ENCODE measurements around the gene RINL.

RINL gene

DNA sequence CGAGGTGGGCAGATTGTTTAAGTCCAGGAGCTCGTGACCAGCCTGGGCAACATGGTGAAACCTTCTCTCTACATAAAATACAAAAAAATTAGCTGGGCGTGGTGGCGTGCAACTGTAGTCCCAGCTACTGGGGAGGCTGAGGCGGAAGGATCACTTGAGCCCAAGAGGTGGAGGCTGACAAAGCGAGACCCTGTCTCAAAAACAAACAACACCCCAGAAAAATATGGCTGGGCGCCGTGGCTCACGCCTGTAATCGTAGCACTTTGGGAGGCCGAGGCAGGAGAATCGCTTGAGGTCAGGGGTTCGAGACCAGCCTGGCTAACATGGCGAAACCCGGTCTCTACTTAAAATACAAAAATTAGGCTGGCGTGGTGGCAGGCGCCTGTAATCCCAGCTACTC, 24.9 kb downstream of the RINL start:
- TF ChIP-seq, protein P1, sequence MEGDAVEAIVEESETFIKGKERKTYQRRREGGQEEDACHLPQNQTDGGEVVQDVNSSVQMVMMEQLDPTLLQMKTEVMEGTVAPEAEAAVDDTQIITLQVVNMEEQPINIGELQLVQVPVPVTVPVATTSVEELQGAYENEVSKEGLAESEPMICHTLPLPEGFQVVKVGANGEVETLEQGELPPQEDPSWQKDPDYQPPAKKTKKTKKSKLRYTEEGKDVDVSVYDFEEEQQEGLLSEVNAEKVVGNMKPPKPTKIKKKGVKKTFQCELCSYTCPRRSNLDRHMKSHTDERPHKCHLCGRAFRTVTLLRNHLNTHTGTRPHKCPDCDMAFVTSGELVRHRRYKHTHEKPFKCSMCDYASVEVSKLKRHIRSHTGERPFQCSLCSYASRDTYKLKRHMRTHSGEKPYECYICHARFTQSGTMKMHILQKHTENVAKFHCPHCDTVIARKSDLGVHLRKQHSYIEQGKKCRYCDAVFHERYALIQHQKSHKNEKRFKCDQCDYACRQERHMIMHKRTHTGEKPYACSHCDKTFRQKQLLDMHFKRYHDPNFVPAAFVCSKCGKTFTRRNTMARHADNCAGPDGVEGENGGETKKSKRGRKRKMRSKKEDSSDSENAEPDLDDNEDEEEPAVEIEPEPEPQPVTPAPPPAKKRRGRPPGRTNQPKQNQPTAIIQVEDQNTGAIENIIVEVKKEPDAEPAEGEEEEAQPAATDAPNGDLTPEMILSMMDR (IDR thresholded peaks at IDR 0.05; ENCODE audit: borderline replicate concordance, extremely low read depth, low read length, poor library complexity, severe bottlenecking): no peak
- no peak for TF ChIP-seq EZH2 (IDR thresholded peaks at IDR 0.05; ENCODE audit: borderline replicate concordance, low read depth, low read length, severe bottlenecking)
- Histone ChIP-seq H3K4me3 (ENCODE audit: low read depth in 1 of 2, low read length in 2 of 2) (peak overlapping the region in 1 of 2 experiments; percentile 78; a peak in 1 of 4 replicates), H3K9me3 (ENCODE audit: insufficient read depth, low read length, severe bottlenecking) (no peaks in the 10 kb centered on the region), H3K27me3 (ENCODE audit: insufficient read depth, low read length, poor library complexity) (no peaks in the 10 kb centered on the region), H3K4me1 (ENCODE audit: insufficient read depth, low read length) (peaks cover 28% of the 10 kb centered on the region), H3K79me2 (ENCODE audit: insufficient read depth, low read length) (peaks cover 20% of the 10 kb centered on the region), H3K36me3 (ENCODE audit: insufficient read depth, low read length) (peaks cover 9% of the 10 kb centered on the region), H2AFZ (ENCODE audit: low read depth, low read length) (peak overlapping the region; percentile 80), H3K27ac (ENCODE audit: low read length) (no peak overlapping the region), H3K9ac (ENCODE audit: low read depth, low read length) (peak overlapping the region; percentile 82), H3K4me2 (ENCODE audit: insufficient read depth, low read length) (peak overlapping the region; percentile 92; the same call in 1 of the 2 replicates), H4K20me1 (ENCODE audit: insufficient read depth, low read length) (peaks cover 9% of the 10 kb centered on the region)
- no peak for ATAC-seq (ENCODE audit: insufficient read depth, low read depth)
- DNase-seq: no peak

DNA sequence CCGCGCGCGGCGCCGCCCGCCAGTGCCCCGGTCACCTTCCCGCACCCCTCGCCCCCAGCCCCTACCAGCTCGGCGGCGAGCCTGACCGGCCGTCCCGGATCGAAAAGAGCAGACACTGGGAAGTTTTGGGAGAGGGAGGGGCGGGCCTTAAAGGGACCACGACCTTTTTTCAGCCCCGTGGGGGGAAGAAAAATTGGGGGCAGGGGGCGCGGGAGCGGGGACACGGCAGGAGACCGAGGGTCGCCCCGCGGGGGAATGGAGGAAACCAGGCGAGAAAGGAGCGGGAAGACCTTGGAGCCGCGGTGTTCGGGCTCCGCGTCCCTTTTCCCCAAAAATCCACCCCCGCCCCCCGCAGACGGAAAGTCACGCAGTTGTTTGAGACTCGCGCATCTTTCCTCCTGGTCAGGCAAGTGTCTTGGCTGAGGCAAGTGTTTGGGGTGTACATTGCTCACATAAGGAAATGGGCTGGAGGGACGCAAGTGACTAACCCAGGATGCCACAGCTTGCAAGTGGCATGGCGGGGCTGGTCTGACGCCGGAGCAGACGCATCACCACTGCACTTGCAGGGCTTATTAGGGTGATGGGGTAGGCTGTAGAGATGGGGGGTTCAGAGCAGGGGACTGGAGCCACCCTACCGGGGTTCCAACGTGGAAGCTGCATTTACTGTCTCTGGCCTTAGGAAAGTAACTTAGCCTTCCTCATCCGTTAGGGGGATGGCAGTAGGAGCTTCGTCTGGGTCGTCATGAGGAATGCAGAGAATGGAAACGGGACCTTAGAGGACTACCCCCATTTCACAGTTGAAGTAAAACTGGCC, 25.6 kb downstream of the RINL start:
- Histone ChIP-seq H3K9ac (ENCODE audit: low read depth, low read length) (peak overlapping the region; percentile 82), H2AFZ (ENCODE audit: low read depth, low read length) (peak overlapping the region; percentile 80), H3K9me3 (ENCODE audit: insufficient read depth, low read length, severe bottlenecking) (no peaks in the 10 kb centered on the region), H3K4me1 (ENCODE audit: insufficient read depth, low read length) (peaks cover 36% of the 10 kb centered on the region), H3K27me3 (ENCODE audit: insufficient read depth, low read length, poor library complexity) (no peaks in the 10 kb centered on the region), H3K27ac (ENCODE audit: low read length) (peak overlapping the region; percentile 93), H3K79me2 (ENCODE audit: insufficient read depth, low read length) (peaks cover 28% of the 10 kb centered on the region), H3K4me3 (ENCODE audit: low read depth in 1 of 2, low read length in 2 of 2) (peak overlapping the region; percentile 71 to 78), H3K36me3 (ENCODE audit: insufficient read depth, low read length) (peaks cover 17% of the 10 kb centered on the region), H3K4me2 (ENCODE audit: insufficient read depth, low read length) (peak overlapping the region; percentile 92), H4K20me1 (ENCODE audit: insufficient read depth, low read length) (peaks cover 17% of the 10 kb centered on the region)
- TF ChIP-seq EZH2 (IDR thresholded peaks at IDR 0.05; ENCODE audit: borderline replicate concordance, low read depth, low read length, severe bottlenecking): no peak
- TF ChIP-seq, protein P1 (IDR thresholded peaks at IDR 0.05; ENCODE audit: borderline replicate concordance, extremely low read depth, low read length, poor library complexity, severe bottlenecking): no peak
- ATAC-seq (ENCODE audit: insufficient read depth, low read depth) (no peak), DNase-seq (peak; percentile 51)

DNA sequence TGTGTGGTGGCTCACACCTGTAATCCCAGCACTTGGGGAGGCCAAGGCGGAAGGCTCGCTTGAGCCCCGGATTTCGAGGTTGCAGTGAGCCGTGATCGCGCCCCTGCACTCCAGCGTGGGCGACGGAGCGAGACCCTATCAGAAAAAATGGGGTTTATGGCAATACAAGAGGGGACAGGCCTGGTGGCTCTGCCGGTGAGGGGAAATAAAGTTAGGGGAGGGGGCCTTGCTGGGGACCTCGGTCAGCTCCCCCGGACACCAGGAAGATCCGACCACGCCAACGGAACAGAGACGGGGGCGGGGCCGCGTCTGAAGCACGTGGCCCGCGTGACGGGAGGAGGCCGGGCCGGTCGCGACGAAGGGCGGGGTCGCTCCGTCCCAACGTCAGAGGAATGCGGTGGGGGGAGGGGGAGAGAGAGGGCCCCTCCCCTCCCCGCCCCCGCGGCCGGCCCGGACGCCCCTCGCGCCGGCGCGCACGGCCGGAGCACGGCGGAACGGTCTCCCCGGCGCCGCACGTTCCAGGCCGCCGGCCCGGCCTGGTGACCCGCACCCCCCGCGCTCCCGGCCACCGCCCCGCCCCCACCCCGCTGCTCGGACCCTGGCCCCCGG, 26.3 kb downstream of the RINL start:
- Histone ChIP-seq H3K36me3 (ENCODE audit: insufficient read depth, low read length) (peaks cover 24% of the 10 kb centered on the region), H3K4me2 (ENCODE audit: insufficient read depth, low read length) (peak overlapping the region; percentile 92), H3K4me3 (ENCODE audit: low read depth in 1 of 2, low read length in 2 of 2) (peak overlapping the region; percentile 71 to 78), H3K79me2 (ENCODE audit: insufficient read depth, low read length) (peaks cover 35% of the 10 kb centered on the region), H3K4me1 (ENCODE audit: insufficient read depth, low read length) (peaks cover 43% of the 10 kb centered on the region), H3K27ac (ENCODE audit: low read length) (peak overlapping the region; percentile 93), H3K27me3 (ENCODE audit: insufficient read depth, low read length, poor library complexity) (no peaks in the 10 kb centered on the region), H3K9ac (ENCODE audit: low read depth, low read length) (peak overlapping the region; percentile 82), H4K20me1 (ENCODE audit: insufficient read depth, low read length) (peaks cover 24% of the 10 kb centered on the region), H3K9me3 (ENCODE audit: insufficient read depth, low read length, severe bottlenecking) (no peaks in the 10 kb centered on the region), H2AFZ (ENCODE audit: low read depth, low read length) (peak overlapping the region; percentile 80)
- ATAC-seq (ENCODE audit: insufficient read depth, low read depth) (no peak), DNase-seq (peak; percentile 90)
- TF ChIP-seq, protein P1 (IDR thresholded peaks at IDR 0.05; ENCODE audit: borderline replicate concordance, extremely low read depth, low read length, poor library complexity, severe bottlenecking): no peak
- no peak for TF ChIP-seq EZH2 (IDR thresholded peaks at IDR 0.05; ENCODE audit: borderline replicate concordance, low read depth, low read length, severe bottlenecking)

Measured in DND-41 (cell line).